GM18873 (cell line): ENCODE data around the gene ZC3H8.
"Not testable (repeated sequence)": the region's sequence is repeated elsewhere in the genome, so short reads cannot be mapped to it uniquely, and the experiment has no call there.

Source experiments
- ATAC-seq: cut with Tn5 transposase; IDR thresholded peaks from one replicate; pipeline ENCODE4 v1.9.1; 2021; ENCODE audit warnings: mild to moderate bottlenecking, moderate library complexity, moderate number of reproducible peaks; ENCODE audit not compliant: unreplicated experiment, low FRiP score

Gene ZC3H8

GRCh38 chr2:112260295-112260625 is 5.4 kb upstream of the ZC3H8 start:
- ATAC-seq = no peak

- no peak for ATAC-seq
These were observed 4.9 kb upstream of the ZC3H8 start for GRCh38 chr2:112259509-112260294.

GRCh38 chr2:112257575-112257974 is 2.7 kb upstream of the ZC3H8 start:
- ATAC-seq = no peak

- no peak for ATAC-seq
These were observed 1.8 kb upstream of the ZC3H8 start for GRCh38 chr2:112256654-112257053.

- no peak for ATAC-seq
These were observed 1.0 kb upstream of the ZC3H8 start for GRCh38 chr2:112255875-112256274.

- ATAC-seq = no peak
These were observed 1.5 kb downstream of the ZC3H8 start for GRCh38 chr2:112253261-112253815.

- ATAC-seq = no peak
These were observed 3.6 kb downstream of the ZC3H8 start for GRCh38 chr2:112251271-112251670.

GRCh38 chr2:112244854-112245253 is 10.0 kb downstream of the ZC3H8 start:
- no peak for ATAC-seq

GRCh38 chr2:112243233-112243632 is 11.6 kb downstream of the ZC3H8 start:
- no peak for ATAC-seq

GRCh38 chr2:112242384-112242783 is 12.5 kb downstream of the ZC3H8 start:
- ATAC-seq = no peak

- ATAC-seq = no peak
These were observed 15.0 kb downstream of the ZC3H8 start for GRCh38 chr2:112239862-112240261.

GRCh38 chr2:112230371-112230770 is 24.5 kb downstream of the ZC3H8 start:
- ATAC-seq = no peak

GRCh38 chr2:112229348-112229747 is 25.5 kb downstream of the ZC3H8 start:
- ATAC-seq = no peak

- ATAC-seq = no peak
These were observed 34.0 kb downstream of the ZC3H8 start for GRCh38 chr2:112220831-112221230.

- ATAC-seq = no peak
These were observed 34.7 kb downstream of the ZC3H8 start for GRCh38 chr2:112220186-112220585.

- ATAC-seq = no peak
These were observed 37.0 kb downstream of the ZC3H8 start for GRCh38 chr2:112217854-112218253.

GRCh38 chr2:112216167-112216566 is 38.7 kb downstream of the ZC3H8 start:
- ATAC-seq = no peak

GRCh38 chr2:112207905-112208304 is 46.9 kb downstream of the ZC3H8 start:
- not testable (repeated sequence) for ATAC-seq

GRCh38 chr2:112204411-112204810 is 50.4 kb downstream of the ZC3H8 start:
- ATAC-seq = no peak

- ATAC-seq = no peak
These were observed 53.0 kb downstream of the ZC3H8 start for GRCh38 chr2:112201696-112202430.

GRCh38 chr2:112199188-112199587 is 55.7 kb downstream of the ZC3H8 start:
- no peak for ATAC-seq

GRCh38 chr2:112198780-112199179 is 56.1 kb downstream of the ZC3H8 start:
- no peak for ATAC-seq
